HEK293 (cell line): Measurements from ENCODE around the gene TBC1D8.

Experiments used
- ATF2 ChIP-seq: fragments of 450-650 bp; formaldehyde crosslinking; IDR thresholded peaks from 2 replicates; pipeline ENCODE4 v1.5.1; 2016; ENCODE audit warnings: missing biosample characterization, missing genetic modification characterization, low read depth
- ZNF138 ChIP-seq: fragments of 450-650 bp; formaldehyde crosslinking; IDR thresholded peaks from 2 replicates; pipeline ENCODE4 v1.5.1; 2016; ENCODE audit warnings: missing biosample characterization, missing genetic modification characterization, borderline replicate concordance
- ZNF2 ChIP-seq: fragments of 450-650 bp; formaldehyde crosslinking; IDR thresholded peaks from 2 replicates; pipeline ENCODE4 v1.5.1; 2016; ENCODE audit warnings: missing biosample characterization, missing genetic modification characterization
- TF ChIP-seq, protein P1 (sequence below): fragments of 450-650 bp; formaldehyde crosslinking; IDR thresholded peaks from 2 replicates; pipeline ENCODE4 v1.5.1; 2016; ENCODE audit warnings: missing biosample characterization, missing genetic modification characterization

DNA sequence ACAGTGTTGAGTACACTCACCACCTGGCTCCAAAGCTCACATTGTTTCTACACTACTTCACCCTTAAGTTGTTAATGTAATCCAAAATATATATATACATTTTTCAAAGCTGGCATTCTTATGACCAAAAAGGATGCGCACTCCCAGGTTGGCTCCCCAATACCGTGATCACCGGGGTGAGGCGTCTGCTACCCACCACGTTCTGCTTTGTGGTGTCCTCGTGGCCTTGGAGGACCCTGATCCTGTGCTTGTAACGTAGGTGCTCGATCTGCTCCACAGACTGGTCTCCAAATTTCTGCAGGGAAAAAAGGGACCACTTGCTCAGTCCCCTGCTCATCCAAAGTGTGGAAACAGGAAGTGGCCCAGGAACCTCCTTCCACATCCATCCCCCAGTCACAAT is 123.3 kb downstream of the TBC1D8 start:
- TF ChIP-seq, protein P1, sequence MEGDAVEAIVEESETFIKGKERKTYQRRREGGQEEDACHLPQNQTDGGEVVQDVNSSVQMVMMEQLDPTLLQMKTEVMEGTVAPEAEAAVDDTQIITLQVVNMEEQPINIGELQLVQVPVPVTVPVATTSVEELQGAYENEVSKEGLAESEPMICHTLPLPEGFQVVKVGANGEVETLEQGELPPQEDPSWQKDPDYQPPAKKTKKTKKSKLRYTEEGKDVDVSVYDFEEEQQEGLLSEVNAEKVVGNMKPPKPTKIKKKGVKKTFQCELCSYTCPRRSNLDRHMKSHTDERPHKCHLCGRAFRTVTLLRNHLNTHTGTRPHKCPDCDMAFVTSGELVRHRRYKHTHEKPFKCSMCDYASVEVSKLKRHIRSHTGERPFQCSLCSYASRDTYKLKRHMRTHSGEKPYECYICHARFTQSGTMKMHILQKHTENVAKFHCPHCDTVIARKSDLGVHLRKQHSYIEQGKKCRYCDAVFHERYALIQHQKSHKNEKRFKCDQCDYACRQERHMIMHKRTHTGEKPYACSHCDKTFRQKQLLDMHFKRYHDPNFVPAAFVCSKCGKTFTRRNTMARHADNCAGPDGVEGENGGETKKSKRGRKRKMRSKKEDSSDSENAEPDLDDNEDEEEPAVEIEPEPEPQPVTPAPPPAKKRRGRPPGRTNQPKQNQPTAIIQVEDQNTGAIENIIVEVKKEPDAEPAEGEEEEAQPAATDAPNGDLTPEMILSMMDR (tag by site-specific recombination): no peak
- TF ChIP-seq ZNF2 (tag by site-specific recombination): no peak
- TF ChIP-seq ZNF138 (tag by site-specific recombination): no peak
- no peak for TF ChIP-seq ATF2 (tag by site-specific recombination)
